Ishikawa (cell line): Measurements from ENCODE around the gene PTTG1IP.

Experiments
- CEBPB ChIP-seq: IDR thresholded peaks from 2 replicates; pipeline ENCODE4 v1.6.1; 2012
- CREB1 ChIP-seq: IDR thresholded peaks from 2 replicates; pipeline ENCODE4 v1.6.1; 2012; ENCODE audit warnings: low read depth
- EGR1 ChIP-seq: IDR thresholded peaks from 2 replicates; pipeline ENCODE4 v1.6.1; 2012
- EP300 ChIP-seq: IDR thresholded peaks from 2 replicates; pipeline ENCODE4 v1.6.1; 2012; ENCODE audit warnings: borderline replicate concordance
- FOXM1 ChIP-seq: IDR thresholded peaks from 2 replicates; pipeline ENCODE4 v1.6.1; 2012; ENCODE audit warnings: low read depth, borderline replicate concordance
- NFIC ChIP-seq: IDR thresholded peaks from 2 replicates; pipeline ENCODE4 v1.6.1; 2012
- RAD21 ChIP-seq: IDR thresholded peaks from 2 replicates; pipeline ENCODE4 v1.6.1; 2012; ENCODE audit warnings: low read depth
- TAF1 ChIP-seq: IDR thresholded peaks from 2 replicates; pipeline ENCODE4 v1.6.1; 2012; ENCODE audit warnings: low read depth, mild to moderate bottlenecking
- TCF12 ChIP-seq: IDR thresholded peaks from 2 replicates; pipeline ENCODE4 v1.6.1; 2012; ENCODE audit warnings: low read depth
- TEAD4 ChIP-seq: IDR thresholded peaks from 2 replicates; pipeline ENCODE4 v1.6.1; 2012
- YY1 ChIP-seq: IDR thresholded peaks from 2 replicates; pipeline ENCODE4 v1.6.1; 2012; ENCODE audit warnings: low read depth
- ZBTB7A ChIP-seq: IDR thresholded peaks from 2 replicates; pipeline ENCODE4 v1.6.1; 2012; ENCODE audit warnings: low read depth
- TF ChIP-seq, protein P1 (sequence below): IDR thresholded peaks from 2 replicates; pipeline ENCODE4 v1.6.1; 2012; ENCODE audit warnings: low read depth, mild to moderate bottlenecking
- TF ChIP-seq, protein P2 (sequence below): IDR thresholded peaks from 2 replicates; pipeline ENCODE4 v1.6.1; 2012
- TF ChIP-seq, protein P3 (sequence below): IDR thresholded peaks from 2 replicates; pipeline ENCODE4 v1.6.1; 2012

PTTG1IP gene

DNA sequence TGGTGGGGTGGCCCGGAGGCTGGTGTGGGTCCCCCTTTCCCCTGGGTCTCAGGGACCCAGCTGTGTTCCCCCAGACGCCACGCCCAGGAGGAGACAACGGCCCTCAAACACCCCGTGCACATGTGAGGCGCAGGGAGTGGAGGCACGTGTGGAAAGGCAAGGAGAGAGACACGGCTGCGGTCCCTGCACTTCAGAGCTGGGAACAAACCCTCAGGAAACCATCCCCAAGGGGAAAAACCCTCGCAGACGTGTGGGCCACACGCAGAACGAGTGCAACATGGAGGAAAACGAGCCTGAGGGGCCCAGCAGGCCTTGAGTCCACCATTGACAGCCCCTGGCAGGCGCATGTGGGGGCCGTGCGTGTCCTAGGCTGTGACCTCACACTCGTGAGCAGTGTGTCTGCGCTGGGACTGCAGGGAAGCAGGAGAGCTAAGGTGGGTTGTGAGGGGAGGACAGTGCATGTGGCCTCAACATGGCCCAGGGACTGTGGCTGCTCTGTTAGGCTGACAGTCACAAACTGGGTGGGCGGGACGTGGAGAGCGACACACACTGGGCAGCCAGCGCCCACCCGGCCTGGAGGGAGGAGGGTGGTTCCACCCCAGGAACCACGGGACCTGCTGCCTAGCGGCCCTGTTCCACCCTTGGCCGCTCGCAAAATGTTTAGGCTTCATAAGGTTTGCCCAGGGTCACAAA lies 27.2 kb upstream of the PTTG1IP start:
- TF ChIP-seq EGR1 (no peak), RAD21 (no peak), CREB1 (no peak), NFIC (no peak), TCF12 (no peak), ZBTB7A (no peak), EP300 (no peak)
- TF ChIP-seq, protein P1, sequence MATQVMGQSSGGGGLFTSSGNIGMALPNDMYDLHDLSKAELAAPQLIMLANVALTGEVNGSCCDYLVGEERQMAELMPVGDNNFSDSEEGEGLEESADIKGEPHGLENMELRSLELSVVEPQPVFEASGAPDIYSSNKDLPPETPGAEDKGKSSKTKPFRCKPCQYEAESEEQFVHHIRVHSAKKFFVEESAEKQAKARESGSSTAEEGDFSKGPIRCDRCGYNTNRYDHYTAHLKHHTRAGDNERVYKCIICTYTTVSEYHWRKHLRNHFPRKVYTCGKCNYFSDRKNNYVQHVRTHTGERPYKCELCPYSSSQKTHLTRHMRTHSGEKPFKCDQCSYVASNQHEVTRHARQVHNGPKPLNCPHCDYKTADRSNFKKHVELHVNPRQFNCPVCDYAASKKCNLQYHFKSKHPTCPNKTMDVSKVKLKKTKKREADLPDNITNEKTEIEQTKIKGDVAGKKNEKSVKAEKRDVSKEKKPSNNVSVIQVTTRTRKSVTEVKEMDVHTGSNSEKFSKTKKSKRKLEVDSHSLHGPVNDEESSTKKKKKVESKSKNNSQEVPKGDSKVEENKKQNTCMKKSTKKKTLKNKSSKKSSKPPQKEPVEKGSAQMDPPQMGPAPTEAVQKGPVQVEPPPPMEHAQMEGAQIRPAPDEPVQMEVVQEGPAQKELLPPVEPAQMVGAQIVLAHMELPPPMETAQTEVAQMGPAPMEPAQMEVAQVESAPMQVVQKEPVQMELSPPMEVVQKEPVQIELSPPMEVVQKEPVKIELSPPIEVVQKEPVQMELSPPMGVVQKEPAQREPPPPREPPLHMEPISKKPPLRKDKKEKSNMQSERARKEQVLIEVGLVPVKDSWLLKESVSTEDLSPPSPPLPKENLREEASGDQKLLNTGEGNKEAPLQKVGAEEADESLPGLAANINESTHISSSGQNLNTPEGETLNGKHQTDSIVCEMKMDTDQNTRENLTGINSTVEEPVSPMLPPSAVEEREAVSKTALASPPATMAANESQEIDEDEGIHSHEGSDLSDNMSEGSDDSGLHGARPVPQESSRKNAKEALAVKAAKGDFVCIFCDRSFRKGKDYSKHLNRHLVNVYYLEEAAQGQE: no peak

DNA sequence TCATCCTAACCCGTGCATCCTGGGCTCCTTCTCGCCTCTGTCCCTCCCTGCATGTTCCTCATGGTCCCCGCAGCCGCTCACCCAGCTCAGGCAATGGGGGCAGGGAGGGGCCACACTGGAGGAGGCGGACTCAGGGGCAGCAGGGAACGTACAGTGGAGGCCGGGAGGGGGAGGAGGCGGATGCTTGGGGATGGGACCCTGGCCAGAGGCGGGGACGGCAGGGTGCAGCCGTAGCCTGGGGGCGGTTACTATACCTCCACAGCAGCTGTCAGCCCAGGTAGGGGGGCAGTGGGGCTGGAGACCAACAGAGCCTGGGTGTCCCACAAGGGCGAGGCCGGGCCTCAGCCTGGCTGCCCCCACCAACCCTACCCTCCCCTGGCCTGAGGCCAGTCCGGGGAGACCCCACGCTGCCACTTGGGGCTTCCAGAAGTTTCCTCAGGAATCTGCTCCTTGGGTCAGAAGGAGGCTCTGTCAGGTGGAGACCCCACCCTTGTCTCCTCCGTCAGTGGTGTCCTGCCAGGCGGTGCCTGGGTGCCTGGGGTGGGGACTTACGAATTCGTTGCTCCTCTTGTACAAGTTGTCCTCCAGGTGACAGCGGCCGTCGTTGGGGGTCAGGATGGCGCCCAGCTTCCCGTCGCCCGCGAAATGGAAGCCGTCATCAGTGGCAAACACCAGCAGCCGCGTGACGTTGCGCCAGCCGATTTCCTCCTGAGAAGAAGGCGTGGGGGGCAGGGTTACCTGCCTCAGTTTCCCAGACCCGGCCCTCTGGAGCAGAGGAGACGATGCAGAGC lies 26.5 kb upstream of the PTTG1IP start:
- no peak for TF ChIP-seq YY1
- no peak for TF ChIP-seq CREB1
- TF ChIP-seq TEAD4: no peak
- TF ChIP-seq, protein P2, sequence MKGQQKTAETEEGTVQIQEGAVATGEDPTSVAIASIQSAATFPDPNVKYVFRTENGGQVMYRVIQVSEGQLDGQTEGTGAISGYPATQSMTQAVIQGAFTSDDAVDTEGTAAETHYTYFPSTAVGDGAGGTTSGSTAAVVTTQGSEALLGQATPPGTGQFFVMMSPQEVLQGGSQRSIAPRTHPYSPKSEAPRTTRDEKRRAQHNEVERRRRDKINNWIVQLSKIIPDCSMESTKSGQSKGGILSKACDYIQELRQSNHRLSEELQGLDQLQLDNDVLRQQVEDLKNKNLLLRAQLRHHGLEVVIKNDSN: no peak
- no peak for TF ChIP-seq EGR1
- TF ChIP-seq EP300: no peak
- TF ChIP-seq, protein P1: no peak
- TF ChIP-seq FOXM1: no peak
- no peak for TF ChIP-seq TCF12
- TF ChIP-seq, protein P3, sequence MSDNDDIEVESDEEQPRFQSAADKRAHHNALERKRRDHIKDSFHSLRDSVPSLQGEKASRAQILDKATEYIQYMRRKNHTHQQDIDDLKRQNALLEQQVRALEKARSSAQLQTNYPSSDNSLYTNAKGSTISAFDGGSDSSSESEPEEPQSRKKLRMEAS: no peak
- TF ChIP-seq CEBPB: no peak
- TF ChIP-seq NFIC: no peak
- TF ChIP-seq RAD21: no peak
- TF ChIP-seq ZBTB7A: no peak
- TF ChIP-seq TAF1: no peak

DNA sequence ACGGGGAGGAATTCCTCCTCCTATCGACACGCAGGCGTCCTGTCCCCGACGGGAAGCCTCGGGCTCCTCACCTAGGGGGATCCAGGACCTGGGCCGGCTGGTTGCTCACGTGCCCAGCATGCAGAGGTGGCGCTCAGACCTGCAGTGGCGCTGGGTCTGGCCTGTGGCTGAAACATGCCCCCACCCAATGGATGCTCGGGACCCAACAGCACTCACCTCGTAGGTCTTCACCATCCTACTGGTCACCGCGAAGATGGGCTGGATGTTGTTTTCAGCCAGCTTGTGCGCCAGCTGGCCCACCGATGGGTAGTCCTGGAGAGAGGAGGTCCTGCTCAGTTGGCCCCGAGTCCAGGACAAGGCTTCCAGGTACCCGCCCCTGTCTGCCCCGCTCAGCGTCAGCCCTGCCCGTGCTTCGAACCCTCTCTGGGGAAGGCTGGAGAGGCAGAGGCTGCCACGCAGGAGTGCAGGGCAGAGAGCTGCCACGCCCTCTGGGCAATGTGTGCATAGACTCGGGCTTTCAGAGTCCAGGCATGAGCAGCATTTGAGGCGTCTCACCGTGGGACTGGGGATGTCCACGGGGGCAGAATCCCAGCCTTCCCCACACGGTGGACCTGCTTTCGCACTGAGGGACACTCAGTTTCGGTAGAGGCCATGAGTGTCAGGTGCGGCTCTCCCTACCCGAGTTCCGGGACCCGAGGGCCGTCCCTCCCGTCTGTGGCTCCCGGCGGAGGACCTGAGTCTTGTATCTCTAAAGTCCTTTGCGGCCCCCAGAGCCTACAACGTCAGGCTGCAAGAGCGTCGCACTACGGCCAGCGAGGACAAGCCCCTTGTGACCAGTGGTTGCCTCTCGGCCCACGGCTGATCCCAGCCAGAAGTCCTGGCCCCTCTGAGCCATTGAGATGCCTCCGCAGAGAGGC lies 25.6 kb upstream of the PTTG1IP start:
- no peak for TF ChIP-seq NFIC
- TF ChIP-seq, protein P2: no peak
- TF ChIP-seq, protein P1: no peak
- no peak for TF ChIP-seq EP300
- TF ChIP-seq TEAD4: no peak
- TF ChIP-seq RAD21: no peak
- TF ChIP-seq FOXM1: no peak
- TF ChIP-seq ZBTB7A: no peak
- no peak for TF ChIP-seq CREB1
- TF ChIP-seq, protein P3: no peak
